Mononuclear cell (primary cell): ENCODE measurements around the gene PARD6G. TPM values are rescaled to one million over a fixed set of nuclear protein-coding genes. Genes with fewer than 3 reads are reported as not detected.

ENCODE experiments used
- H3K27me3 ChIP-seq: 2 replicates; pipeline ENCODE4 v1.6.0; 2011; ENCODE audit warnings: low read length, control low read depth; ENCODE audit not compliant: insufficient read depth
- H3K4me1 ChIP-seq: 2 replicates; pipeline ENCODE4 v1.5.1; 2011; ENCODE audit warnings: mild to moderate bottlenecking, low read length, control low read depth; ENCODE audit not compliant: insufficient read depth
- H3K4me3 ChIP-seq: 2 replicates; pipeline ENCODE4 v1.5.1; 2011; ENCODE audit warnings: mild to moderate bottlenecking, low read length, moderate library complexity
- H3K9me3 ChIP-seq: 2 replicates; pipeline ENCODE4 v1.5.1; 2011; ENCODE audit warnings: low read depth, mild to moderate bottlenecking, control low read depth, low read length
- total RNA-seq: library from RNA; depleted of rRNA; stranded (reverse); fragments of >200 nt; gene quantifications from one replicate; pipeline ENCODE4 v1.2.3, GENCODE V29; 2012

PARD6G gene
- total RNA-seq, 1 donor, result 0.73 TPM

DNA sequence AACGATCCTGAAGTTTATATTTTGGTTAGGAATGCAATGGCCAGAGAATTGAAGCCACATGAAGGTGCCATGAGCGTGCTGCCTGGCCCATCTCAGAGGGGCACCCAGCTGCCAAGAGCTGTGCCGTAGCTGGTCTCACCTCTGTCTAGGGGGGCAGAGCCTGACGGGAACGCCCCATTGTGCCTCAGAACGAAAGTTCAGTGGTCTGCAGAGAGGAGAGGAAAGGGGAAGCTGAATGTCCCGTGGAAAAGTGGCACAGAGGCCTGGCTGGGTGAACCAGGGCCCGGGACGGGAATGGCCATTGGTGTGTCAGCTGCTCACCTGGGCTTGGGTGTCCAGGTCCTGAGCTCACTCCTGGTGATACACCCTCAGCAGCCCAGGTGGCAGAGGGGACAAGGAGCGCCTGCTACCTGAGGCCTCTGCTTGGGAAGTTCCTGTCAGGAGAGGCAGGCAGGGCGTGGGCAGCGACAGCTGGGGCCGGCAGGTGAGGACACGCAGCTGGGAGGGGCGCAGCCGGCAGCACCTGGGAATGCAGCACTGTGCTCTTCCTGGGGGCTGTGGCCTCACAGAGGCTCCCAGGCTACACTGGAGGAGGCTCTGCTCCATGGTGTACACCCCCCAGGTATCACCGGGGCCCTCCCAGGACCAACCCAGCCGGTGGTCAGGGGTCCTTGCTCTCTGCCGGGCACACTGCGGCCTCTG, 67.3 kb downstream of the PARD6G start:
- Histone ChIP-seq H3K4me1 (peaks cover 3% of the 10 kb centered on the region), H3K9me3 (no peaks in the 10 kb centered on the region), H3K27me3 (no peaks in the 10 kb centered on the region), H3K4me3 (no peak overlapping the region)

DNA sequence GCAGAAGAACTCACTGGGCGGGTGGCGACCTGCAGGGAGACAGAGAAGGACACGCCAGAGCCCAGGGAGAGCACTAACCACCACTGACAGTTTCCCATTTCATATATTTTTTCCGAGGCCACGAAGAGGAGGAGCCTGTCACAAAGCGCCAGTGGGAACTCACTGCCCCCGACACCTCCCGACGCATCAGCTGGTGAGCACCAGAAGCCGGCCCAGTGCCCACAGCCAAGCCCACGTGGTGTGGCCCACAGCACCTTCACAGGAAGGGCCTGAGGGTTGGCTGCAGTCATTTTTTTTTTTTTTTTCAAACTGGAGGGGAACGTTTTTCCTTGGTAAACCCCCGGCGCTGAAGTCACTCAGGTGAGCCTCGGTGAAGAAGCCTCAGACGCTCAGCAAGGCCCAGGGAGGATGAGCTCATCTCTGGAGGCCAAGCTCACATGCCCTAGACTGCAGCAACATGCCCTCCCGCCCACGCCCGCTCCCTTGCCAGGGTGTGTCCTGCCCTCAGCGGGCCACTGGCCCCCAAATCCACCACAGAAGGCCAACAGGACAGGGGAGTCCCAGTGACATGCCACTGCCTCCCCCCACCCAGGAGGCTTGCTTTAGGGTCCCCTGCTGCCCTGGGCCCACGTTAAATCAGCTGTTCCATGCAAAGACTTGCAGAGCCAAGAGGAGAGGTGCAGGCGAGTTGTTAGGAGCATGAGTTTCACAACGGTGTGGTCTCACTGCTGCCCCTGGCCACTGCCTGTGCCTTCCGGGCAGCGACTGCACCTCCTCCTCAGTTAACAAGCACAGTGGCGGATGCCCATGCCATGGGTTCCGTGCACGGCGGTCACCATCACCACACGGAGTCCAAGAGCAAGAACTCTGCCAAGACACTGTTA, 68.1 kb downstream of the PARD6G start:
- Histone ChIP-seq H3K4me1 (peaks cover 7% of the 10 kb centered on the region), H3K27me3 (no peaks in the 10 kb centered on the region), H3K9me3 (no peaks in the 10 kb centered on the region), H3K4me3 (no peak overlapping the region)

DNA sequence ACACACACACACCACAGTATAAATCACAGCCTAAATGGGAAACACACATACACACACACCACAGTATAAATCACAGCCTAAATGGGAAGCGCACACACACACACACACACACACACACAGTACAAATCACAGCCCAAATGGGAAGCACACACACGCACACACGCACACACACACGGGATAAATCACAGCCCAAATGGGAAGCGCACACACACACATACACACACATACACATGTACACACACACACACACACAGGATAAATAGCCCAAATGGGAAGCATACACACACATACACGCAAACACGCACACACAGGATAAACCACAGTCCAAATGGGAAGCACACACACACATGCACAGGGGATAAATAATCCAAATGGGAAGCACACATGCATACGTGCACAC, 70.2 kb downstream of the PARD6G start:
- Histone ChIP-seq H3K4me3 (no peak overlapping the region), H3K4me1 (peaks cover 7% of the 10 kb centered on the region), H3K27me3 (peaks cover under 1% of the 10 kb centered on the region), H3K9me3 (no peaks in the 10 kb centered on the region)

- peaks cover 7% of the 10 kb centered on the region for H3K4me1 ChIP-seq
- H3K9me3 ChIP-seq, result no peaks in the 10 kb centered on the region
- peaks cover 6% of the 10 kb centered on the region for H3K27me3 ChIP-seq
- H3K4me3 ChIP-seq, result no peak overlapping the region
These were observed 70.8 kb downstream of the PARD6G start for GRCh38 chr18:80176334-80177073.

DNA sequence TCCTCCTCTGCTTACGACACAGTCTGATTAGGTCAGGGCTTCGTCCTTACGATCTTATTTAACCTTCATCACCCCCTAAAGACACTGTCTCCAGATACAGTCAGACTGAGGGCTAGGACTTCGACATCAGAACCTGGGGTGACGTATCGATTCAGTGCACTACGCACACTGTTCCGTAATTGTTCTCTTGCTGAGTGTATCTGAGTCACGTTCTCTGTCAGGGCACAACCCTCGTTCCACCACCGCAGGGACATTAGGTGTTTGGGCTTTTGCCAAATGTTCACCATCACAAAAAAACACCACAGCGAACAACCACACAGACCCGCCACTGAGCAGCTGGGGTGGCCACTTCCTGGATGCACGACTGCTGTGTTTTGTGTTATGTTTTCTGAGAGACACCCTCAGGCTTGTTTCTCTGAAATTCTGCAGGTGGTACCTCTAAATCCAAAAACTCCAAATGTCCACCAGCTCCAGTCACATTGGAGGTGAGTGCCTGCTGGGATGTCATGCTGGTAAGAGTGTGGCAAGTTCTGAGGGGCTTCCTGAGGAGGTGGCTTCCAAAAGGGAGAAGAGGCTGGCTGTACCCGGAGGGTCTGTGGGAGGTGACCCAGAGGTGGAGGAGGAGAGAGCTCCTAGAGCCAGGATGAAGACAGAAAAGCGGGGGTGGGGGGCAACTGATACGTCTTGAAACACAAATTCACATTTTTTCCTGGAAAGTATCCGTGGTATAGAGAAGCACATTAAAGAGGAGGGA, 71.7 kb downstream of the PARD6G start:
- Histone ChIP-seq H3K9me3 (no peaks in the 10 kb centered on the region), H3K4me1 (peaks cover 7% of the 10 kb centered on the region), H3K4me3 (no peak overlapping the region), H3K27me3 (peaks cover 15% of the 10 kb centered on the region)

DNA sequence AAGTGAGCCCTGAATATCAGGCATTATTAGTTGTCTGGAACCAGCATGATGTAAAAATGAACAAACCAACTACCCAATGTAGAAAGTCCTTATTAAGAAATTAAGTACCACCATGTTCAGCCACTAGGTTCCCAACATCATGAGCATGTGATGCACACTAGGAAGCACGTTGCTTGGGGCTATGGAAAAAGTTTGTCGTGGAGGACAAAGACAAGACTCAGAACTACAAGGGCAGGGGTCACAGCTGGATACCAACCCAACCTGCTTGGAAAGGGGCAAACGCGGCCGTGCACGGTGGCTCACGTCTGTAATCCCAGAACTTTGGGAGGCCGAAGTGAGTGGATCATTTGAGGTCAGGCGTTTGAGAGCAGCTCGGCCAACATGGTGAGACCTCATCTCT, 74.3 kb downstream of the PARD6G start:
- peaks cover 7% of the 10 kb centered on the region for H3K4me1 ChIP-seq
- H3K9me3 ChIP-seq, result no peaks in the 10 kb centered on the region
- H3K4me3 ChIP-seq, result no peak overlapping the region
- H3K27me3 ChIP-seq, result peaks cover 15% of the 10 kb centered on the region

DNA sequence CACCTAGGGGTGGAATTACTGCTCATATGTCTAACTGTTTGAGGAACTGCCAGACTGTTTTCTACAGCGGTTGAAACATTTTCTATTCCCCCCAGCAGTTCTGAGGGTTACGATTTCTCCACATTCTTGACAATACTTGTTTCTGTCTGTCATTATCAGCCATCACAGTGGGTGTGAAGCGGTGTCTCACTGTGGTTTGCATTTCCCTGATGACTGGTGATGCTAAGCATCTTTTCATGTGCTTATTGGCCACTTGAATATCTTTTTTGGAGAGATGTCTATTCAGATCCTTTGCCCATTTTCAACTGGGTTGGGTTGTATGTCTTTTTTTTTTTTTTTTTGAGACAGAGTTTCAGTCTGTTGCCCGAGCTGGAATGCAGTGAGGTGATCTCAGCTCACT, 75.3 kb downstream of the PARD6G start:
- H3K27me3 ChIP-seq, result peaks cover 15% of the 10 kb centered on the region
- no peak overlapping the region for H3K4me3 ChIP-seq
- peaks cover 7% of the 10 kb centered on the region for H3K4me1 ChIP-seq
- no peaks in the 10 kb centered on the region for H3K9me3 ChIP-seq

DNA sequence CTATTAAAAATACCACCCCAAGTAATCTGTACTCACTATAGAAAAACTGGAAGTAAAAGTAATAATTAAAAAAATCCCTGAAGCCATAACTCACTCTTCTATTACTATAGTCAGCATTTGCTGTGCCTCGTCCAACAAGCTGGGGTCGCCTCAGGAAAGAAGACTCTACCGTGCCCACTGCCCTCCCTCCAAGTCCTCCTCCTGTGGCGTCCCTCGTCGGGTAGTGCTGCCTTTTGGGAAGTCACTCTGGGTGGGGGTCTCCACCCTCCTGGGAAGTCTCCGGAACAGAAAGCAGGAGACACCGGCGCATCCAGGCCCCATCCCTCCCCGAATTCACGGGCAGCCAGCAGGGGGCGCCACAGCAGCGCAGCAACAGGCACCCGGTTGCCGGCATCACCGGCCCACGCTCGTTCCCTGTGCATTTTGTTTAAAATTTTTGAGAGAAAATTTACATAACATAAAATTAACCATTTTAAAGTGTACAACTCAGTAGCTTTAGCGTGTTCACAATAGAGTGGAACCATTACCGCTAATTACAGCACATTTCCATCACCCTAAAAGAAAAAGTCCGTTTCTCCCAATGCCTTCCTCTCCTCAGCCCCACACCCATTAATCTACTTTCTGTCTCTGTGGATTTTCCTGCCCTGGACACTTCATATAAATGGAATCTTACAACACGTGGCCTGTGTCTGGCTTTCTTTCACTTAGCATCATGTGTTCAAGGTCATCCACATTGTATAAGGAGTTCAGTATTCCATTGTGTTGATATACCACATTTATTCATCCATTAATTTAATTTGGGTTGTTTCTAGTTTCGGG, 76.1 kb downstream of the PARD6G start:
- Histone ChIP-seq H3K4me3 (no peak overlapping the region), H3K27me3 (peaks cover 15% of the 10 kb centered on the region), H3K9me3 (no peaks in the 10 kb centered on the region), H3K4me1 (peaks cover 7% of the 10 kb centered on the region)

DNA sequence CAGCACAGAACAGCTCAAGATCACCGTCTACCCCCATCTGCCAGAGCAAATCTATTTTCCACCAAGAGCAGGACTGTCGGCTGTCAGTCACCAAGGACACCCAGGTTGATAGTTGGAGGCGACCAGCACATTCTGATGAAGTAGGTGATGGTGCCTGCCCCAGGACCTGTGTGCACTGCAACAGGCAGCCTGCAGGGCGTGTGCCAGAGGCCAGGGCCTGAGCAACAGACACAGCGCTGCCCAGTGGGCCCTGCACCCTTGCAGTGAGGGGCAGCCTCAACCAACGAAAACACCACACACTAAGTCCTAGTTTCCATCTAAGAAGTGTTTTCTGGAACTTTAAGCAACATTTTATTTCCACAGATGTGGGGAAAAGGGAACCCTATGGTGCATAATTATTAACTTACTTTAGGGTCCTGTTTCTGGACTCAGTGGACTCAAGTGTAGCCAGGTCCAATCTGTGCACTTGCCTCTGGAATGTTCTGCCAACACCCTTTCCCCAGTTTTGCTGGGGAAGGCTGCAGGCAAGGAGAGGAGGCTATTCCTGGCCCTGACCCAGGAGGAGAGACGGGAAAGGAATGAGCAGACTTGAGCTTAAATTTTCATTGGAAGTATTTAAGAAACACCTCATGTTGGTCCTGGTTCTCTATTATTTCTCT, 76.8 kb downstream of the PARD6G start:
- H3K4me3 ChIP-seq, result no peak overlapping the region
- H3K9me3 ChIP-seq, result no peaks in the 10 kb centered on the region
- H3K27me3 ChIP-seq, result peaks cover 15% of the 10 kb centered on the region
- peaks cover 7% of the 10 kb centered on the region for H3K4me1 ChIP-seq

DNA sequence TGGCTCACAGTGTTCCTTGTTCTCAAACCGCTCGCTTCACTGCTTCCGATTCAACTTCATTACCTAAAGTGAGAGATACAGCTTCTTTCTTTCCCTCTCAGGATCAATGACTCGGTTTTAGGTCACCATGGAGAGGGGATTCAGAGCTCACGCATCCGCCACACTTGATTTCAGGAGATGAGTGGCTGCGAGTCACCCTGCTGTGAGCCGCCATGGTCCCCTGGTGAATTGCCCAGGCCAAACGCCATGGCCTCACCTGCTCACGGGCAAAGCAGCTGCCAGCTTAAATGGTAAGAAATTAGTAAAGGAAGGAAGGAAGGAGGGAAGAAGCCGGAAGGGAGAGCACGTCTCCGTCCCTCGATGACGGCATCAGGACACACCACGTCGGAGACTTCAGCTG, 77.7 kb downstream of the PARD6G start:
- peaks cover 15% of the 10 kb centered on the region for H3K27me3 ChIP-seq
- H3K4me1 ChIP-seq, result peaks cover under 1% of the 10 kb centered on the region
- H3K4me3 ChIP-seq, result no peak overlapping the region
- peaks cover 6% of the 10 kb centered on the region for H3K9me3 ChIP-seq

DNA sequence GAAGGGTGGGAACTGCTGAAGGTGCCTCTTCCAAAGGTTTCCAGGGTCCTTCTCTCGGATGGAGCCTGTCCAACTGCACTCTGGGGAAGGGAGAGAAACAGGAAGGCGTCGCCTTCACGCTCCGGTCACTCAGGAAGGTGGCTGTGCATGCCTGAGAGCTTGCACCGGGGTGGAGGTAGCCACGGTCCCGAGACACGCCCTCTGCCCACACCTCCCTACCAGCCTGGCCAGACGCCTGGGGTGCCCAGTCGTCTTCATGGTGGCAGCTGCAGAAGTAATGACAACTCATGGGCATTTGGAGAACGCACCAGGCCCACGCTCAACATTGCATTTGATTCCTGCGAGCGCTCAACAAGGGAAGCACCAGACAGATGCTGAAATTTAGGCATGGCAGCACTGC, 78.3 kb downstream of the PARD6G start:
- Histone ChIP-seq H3K27me3 (peaks cover 15% of the 10 kb centered on the region), H3K4me3 (no peak overlapping the region), H3K4me1 (no peaks in the 10 kb centered on the region), H3K9me3 (peaks cover 9% of the 10 kb centered on the region)

DNA sequence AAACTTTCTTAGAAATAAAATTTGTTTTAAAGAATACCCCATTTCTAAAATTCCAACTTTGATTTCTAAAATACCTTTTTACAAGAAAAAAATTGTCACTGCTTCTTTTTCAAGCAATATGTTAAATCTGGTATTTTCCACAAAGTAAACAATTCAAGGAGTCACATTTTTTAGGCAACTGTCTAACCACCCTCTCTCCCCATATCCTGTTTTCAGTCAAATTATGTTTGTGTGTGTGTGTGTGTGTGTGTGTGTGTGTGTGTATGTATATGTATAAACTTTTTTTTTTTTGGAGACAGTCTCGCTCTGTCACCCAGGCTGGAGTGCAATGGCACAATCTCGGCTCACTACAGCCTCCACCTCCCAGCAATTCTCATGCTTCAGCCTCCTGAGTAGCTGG, 79.0 kb downstream of the PARD6G start:
- Histone ChIP-seq H3K9me3 (peaks cover 9% of the 10 kb centered on the region), H3K4me1 (no peaks in the 10 kb centered on the region), H3K27me3 (peaks cover 15% of the 10 kb centered on the region), H3K4me3 (no peak overlapping the region)

- no peaks in the 10 kb centered on the region for H3K4me1 ChIP-seq
- H3K4me3 ChIP-seq, result no peak overlapping the region
- H3K27me3 ChIP-seq, result peaks cover 15% of the 10 kb centered on the region
- peaks cover 9% of the 10 kb centered on the region for H3K9me3 ChIP-seq
These were observed 79.4 kb downstream of the PARD6G start for GRCh38 chr18:80167931-80168330.
